GM10847 (cell line): Measurements from ENCODE around the gene RYR1.

Experiments used
- POLR2A ChIP-seq: IDR thresholded peaks from 2 replicates; pipeline ENCODE4 v1.6.1; 2011; ENCODE audit not compliant: insufficient read length; ENCODE audit errors: extremely low read depth

The RYR1 gene

DNA sequence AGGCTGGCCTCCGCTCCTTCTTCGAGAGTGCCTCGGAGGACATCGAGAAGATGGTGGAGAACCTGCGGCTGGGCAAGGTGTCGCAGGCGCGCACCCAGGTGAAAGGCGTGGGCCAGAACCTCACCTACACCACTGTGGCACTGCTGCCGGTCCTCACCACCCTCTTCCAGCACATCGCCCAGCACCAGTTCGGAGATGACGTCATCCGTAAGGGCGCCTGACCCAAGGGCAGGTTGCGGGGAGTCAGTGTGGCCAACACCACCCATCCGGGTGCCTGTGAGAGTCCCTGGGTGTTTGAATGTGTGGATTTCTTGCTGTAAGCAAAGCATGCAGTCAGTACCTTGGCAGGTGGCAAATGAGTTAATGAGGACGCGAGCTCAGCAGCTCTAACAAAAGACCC lies 78.8 kb downstream of the RYR1 start:
- no peak for TF ChIP-seq POLR2A

GRCh38 chr19:38513762-38514167 lies 80.3 kb downstream of the RYR1 start:
- no peak for TF ChIP-seq POLR2A

DNA sequence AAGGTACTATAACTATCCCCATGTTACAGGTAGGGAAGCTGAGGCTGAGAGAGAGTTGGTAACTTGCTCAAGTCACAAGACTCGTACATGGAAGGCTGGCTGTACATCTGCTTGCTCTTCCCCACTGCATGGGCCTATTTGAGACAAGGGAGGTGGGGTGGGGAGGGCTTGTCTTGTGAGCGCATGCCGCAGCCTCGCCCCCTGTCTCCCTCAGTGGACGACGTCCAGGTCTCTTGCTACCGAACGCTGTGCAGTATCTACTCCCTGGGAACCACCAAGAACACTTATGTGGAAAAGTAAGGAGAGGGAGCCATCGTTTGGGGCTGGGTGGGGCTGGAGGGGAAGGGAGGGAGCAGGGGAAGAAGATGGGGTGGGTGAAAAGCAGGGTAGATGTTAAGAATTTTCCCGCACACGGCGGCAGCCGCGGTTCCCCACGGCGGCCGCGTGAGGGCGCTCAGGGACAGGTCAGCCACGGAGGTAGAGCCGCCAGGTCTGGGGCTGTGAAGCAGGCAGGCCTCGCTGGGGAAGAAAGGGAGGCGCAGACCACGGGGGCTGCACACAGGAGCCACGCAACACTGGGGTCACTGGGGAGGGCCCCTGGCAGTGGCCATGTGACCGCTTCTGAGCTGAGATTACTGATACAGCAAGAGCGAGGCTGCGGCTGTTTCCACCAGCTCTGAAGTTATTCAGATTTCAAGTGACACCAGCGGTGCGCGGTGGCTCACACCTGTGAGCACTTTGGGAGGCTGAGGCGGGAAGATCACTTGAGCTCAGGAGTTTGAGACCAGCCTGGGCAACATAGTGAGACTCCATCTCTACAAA lies 81.5 kb downstream of the RYR1 start:
- no peak for TF ChIP-seq POLR2A

- TF ChIP-seq POLR2A, result no peak
Measured at GRCh38 chr19:38515896-38516295, 82.4 kb downstream of the RYR1 start.

DNA sequence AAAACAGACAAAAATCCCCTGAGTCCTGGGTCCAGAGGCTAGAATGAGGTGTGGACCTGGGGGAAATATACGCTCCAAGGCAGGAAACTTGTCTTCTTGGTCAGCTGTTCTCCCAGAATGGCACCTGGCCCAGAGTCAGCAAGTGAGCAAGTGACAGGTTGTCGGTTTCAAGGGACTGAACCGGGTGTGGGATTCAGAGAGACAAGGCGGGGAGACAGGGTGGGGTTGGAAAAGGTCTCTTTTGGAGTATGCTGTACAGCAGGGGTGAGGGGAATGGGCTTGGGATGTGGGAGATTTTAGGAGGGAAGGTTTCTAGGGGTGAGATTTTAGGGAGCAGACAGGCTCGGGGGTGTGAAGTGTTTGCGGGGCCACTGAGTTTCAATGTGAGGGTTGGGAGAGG lies 83.3 kb downstream of the RYR1 start:
- no peak for TF ChIP-seq POLR2A

- TF ChIP-seq POLR2A, result no peak
Measured at GRCh38 chr19:38517321-38517720, 83.8 kb downstream of the RYR1 start.

- TF ChIP-seq POLR2A, result no peak
Measured at GRCh38 chr19:38519168-38519567, 85.7 kb downstream of the RYR1 start.

GRCh38 chr19:38519988-38520387 lies 86.5 kb downstream of the RYR1 start:
- no peak for TF ChIP-seq POLR2A

GRCh38 chr19:38522915-38523314 lies 89.4 kb downstream of the RYR1 start:
- TF ChIP-seq POLR2A, result no peak

DNA sequence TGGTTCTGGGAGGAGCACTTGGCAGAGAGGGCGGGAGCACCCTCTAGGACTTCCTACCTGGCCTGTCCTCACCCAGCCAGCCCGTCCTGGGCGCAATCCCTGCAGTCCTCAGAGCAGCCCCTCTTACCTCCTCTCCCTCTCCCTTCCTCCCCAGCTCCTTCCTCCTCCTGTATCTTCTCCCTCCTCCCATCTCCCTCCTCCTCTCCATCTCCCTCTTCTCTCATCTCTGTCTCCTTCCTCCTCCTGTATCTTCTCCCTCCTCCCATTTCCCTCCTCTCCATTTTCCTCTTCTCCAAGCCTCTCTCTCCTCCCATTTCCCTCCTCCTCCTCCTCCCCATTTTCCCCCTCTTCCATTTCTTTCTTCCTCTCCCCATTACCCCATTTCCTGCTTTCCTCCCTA lies 89.8 kb downstream of the RYR1 start:
- TF ChIP-seq POLR2A, result no peak

- no peak for TF ChIP-seq POLR2A
Measured at GRCh38 chr19:38524369-38524768, 90.9 kb downstream of the RYR1 start.

GRCh38 chr19:38524994-38525634 lies 91.6 kb downstream of the RYR1 start:
- no peak for TF ChIP-seq POLR2A

DNA sequence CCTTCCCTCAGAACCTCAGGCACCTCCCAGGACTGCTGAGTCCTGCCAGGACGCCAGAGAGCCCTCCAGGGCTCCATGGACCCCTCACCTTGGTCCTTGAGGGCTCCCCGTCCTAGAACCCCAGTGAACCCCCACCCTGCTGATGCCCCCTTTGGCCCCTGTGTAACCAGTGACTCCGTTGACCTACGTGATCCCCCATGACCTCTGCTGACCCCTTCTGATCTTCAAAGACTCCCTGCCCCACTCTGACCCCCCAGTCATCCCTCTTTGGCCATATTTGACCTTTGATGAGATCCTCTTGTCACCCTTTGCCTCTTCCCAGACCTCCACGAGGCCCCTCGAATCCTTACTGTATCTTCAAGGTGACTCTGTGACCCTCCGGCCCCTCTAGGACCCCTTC lies 92.9 kb downstream of the RYR1 start:
- TF ChIP-seq POLR2A, result no peak

- no peak for TF ChIP-seq POLR2A
Measured at GRCh38 chr19:38527466-38528136, 94.1 kb downstream of the RYR1 start.

DNA sequence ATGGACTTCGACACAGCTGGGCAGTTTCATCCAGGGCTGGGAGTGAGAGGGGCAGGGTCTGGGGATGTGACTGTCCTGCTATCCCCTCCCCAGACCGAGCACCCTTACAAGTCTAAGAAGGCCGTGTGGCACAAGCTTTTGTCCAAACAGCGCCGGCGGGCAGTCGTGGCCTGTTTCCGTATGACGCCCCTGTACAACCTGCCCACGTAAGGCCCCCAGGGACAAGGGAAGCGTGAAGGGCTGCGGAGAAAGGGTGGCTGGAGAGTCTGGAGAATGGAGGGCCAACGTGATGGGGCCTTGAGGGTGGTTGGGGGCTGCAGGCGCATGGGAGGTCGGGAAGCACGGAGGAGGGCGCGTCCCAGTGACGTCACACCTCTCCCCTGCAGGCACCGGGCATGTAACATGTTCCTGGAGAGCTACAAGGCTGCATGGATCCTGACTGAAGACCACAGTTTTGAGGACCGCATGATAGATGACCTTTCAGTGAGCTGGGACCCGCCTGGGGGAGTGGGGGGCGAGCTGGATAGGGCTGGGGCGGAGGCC lies 94.8 kb downstream of the RYR1 start:
- TF ChIP-seq POLR2A, result no peak

- no peak for TF ChIP-seq POLR2A
Measured at GRCh38 chr19:38528931-38529330, 95.4 kb downstream of the RYR1 start.
